Testis (tissue), 2 donors: ENCODE data around the gene CHST3.

Experiments
- CTCF ChIP-seq, 3 experiments: fragments of 450-650 bp in 2 of 3; fragments of 200-600 bp in 1 of 3; sonication (generic) in 1 of 3; IDR thresholded peaks; one replicate each; pipeline ENCODE4 v1.5.1; 2016 to 2019; ENCODE audit warnings: antibody characterized with exemption in 3 of 3, mild to moderate bottlenecking in 2 of 3, moderate library complexity in 1 of 3
- POLR2A ChIP-seq: fragments of 450-650 bp; IDR thresholded peaks from one replicate; pipeline ENCODE4 v1.6.1; 2017; ENCODE audit warnings: antibody characterized with exemption, mild to moderate bottlenecking, moderate library complexity

- TF ChIP-seq CTCF (IDR thresholded peaks at IDR 0.05) (no peak), POLR2A (no peak)
Measured at GRCh38 chr10:72045586-72045985, 81.4 kb downstream of the CHST3 start.
